Stimulated activated CD4-positive, alpha-beta T cell treated with anti-CD3 and anti-CD28 coated beads, Interleukin-12 subunit alpha, Interleukin-12 subunit beta, amount 100 ng/mL, for 4 hours (primary cell): ENCODE measurements around the gene CCDC197.

Experiments
- DNase-seq: peaks from one replicate; pipeline ENCODE4 v3.0.0-alpha.2; 2020

Gene CCDC197

DNA sequence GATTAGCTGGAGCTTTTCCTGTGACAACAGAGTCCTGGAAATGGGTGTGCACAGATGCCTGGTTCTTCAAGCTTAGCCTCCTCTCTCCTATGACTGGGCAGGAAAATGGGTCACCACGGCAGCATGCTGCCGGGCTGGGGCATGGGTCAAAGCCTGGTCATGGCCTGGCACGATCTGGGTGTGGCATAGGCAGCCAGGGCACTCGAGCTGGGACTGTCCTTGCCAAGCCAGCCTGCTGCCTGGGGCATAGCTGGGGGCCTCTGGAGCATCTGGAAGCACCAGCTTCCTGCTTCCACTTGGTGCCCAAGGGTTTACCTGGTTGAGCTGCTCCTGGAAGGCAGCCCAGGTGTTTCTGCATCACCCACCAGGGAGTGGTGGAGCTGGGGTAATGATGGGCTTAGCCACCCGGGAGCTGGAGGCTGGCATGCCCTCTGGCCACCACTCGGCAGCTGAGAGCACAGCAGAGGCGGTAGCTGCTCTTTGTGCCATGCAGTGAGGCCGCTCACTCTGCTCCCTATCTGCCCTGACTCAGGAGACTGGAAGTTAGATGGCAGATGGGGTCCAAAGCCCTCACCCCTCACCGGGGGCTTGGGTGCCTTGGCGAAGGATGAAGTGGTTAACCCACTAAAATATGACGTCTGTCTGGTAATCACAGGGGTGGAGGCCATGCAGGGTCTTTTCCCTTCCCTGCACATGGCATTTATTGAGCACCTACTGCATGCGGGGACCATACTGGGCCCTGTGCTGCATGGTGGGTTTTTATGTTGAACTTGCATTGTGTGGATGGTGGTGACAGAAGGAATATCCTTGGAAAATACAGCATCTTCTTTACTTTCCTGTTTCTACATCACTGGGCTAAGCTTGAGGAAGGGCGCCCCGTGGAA, 30.7 kb downstream of the CCDC197 start:
- DNase-seq, result no peak

DNA sequence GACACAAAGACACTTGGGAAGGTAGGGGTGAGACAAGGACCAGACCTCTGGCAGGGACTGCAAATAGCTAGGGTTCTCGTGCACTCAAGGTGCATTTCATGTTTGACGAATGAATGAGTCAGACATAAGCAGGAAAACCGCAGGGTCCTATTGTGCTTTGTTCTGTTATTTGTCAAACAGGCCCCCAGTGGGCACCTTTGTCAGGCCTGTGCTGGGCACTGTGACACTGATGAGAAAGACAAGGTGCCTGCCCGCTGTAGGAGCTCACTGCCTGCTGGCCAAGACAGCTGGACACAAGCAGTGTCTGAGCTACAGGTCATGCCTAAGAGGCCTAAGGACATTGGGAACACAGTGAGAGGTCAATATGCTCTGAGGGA, 31.3 kb downstream of the CCDC197 start:
- no peak for DNase-seq

DNA sequence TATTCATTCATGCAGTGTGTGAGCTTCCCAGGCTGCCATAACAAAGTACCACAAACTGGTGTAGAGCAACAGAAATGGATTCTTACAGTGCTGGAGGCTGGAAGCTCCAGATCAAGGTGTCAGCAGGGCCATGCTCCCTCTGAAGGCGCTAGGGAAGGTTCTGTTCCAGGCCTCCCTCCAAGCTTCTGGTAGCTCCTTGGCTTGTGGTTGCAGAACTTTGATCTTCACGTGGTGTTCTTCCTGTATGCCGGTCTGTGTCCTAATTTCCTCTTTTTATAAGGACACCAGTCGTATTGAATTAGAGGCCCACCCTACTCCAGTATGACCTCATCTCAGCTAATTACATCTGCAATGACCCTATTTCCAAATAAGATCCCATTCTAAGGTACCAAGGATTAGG, 32.2 kb downstream of the CCDC197 start:
- DNase-seq, result no peak

DNA sequence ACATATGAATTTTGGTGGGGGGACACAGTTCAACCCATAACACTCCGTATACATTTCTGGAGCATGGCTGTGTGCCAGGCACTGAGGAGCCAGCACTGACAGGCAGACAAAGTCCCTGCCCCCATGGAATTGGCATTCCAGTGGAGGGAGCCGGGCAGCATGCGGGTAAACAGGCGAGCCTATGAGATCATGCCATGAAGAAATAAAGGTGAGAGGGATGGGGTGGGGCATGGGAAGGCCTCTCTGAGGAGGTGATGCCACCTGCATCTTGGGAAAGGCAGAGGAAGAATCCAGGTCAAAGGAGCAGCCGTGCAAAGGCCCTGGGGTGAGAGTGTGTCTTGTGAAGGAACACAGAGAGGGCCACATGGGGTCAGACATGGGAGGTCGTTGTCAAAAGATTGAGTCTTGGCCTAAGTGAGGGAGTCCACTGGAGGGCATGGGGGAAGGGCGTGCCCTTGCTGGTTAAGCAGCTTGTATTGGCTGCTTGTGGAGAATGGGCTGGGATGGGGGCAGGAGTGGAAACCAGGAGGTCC, 32.6 kb downstream of the CCDC197 start:
- DNase-seq, result no peak

DNA sequence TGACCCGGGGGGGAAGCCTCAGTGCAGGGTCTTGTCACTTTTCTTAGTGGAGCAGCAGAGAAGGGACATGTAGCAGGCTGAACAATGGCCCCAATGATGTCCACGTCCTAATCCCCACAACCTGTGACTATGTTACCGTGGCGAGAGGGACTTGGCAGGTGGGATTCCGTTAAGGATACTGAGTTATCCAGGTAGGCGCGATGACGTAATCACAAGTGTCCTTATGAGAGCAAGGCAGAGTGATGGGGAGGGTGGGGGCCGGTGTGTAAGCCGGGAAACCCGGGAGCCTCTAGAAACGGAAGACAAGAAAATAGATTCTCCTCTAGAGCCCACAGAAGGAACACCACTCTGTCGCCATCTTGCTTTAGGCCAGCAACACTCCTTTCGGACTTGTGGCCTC, 33.5 kb downstream of the CCDC197 start:
- no peak for DNase-seq

DNA sequence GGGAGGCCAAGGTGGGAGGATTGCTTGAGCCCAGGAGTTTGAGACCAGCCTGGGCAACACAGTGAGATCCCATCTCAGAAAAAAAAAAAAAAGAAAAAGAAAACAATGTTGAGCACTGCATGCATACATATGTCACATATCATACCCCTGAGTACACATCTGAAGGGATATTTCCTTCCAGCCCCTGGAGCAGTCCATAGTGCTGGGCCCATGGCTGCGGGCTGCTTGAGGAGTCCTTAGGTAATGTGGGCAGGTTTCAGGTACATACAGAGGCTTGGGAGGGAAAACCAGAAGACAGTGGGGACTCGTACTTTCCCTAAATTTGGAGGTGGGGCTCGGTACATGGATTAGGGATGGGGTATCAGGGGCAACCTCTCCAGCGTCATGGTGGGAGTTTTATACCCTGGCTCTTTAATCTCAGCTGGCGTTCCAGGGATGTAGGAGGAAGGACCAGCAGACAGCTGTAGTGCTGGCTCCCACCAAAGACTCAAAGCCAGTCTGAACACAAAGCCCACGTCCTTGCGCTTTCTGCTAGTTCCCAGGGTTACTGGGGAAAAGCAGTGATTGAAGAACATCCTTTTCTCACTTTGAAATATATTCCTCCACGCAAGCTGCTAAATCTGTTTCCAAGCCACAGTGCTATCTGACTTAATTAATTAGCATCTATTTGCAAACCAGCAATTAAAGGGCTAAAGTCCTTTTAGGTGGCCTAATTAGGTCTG, 34.2 kb downstream of the CCDC197 start:
- DNase-seq, result no peak

DNA sequence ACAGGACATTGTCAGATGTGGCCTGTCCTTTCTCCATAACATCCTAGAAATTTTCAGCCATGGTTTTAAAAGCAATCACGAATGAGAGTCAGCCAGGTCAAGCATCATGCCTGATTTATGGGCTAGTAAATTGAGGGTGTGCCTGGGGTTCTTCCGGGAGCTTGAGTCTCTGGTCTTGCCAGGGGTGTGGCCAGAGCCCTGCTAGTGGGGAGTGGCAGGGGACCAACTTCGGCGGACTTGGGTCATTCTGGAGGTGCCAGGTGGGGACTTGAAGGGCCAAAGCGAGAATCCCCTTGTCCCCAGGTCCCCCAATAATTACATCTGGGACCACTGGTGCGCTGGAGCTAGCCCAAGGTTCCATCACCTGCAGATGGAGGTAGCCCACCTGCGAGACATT, 34.8 kb downstream of the CCDC197 start:
- DNase-seq, result no peak

DNA sequence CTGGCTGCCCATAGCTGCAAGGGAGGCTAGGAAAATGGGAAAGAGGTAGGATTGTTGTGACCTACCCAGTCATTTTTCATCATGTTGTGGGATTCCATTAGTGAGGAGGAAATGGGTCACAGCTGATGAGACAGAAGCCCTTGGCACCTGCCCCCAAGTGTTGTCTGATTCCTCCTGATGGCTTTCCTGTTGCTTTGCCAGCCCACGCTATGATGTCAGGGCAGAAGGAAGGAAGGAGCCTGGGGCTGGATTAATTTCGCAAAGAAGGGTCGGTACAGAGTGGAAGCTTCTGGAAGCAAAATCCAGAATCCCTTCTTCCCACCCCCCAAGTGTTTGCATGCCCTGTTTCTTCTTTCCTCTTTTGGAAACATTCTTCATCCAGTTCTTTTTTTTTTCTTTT, 37.8 kb downstream of the CCDC197 start:
- no peak for DNase-seq

DNA sequence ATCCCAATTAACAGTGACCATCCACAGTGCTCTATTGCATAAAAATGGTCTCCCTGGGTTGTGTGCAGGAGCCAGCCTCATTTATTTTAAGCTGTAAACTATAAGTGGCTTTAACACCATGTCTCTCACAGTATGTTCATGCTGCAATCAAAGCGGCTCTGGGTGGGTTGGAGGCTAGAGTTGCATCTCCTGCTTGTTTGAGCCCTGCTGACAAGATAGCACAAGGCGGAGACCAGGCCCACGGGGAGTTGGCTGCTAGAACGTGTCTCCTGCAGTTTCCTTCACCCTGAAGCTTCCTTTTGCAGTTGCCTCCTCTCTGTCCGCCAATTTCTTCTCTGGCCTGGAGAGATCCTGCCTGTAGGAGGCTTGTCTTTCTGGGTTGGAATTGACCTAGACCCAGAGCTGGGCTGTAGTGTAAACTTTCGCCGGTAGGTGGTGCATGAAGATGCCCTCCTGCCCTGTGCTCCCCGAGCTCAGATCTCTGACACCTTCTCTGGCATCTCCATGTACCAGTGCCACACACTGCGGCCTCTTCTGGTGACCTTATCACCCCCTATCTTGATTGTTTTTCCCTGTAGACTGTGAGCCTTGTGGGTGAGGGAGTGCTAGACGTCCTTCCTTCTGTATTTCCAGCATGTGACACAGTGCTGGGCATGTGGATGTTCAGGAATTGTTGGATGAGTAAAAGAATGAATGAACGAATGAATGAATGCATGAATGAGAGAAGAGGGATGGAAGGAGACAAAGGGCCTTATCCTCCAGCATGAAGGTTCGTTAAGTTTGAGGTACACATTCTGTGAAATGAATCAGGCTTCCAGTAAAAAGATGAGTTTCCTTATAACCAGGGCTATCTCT, 39.4 kb downstream of the CCDC197 start:
- DNase-seq, result peak; percentile 74

DNA sequence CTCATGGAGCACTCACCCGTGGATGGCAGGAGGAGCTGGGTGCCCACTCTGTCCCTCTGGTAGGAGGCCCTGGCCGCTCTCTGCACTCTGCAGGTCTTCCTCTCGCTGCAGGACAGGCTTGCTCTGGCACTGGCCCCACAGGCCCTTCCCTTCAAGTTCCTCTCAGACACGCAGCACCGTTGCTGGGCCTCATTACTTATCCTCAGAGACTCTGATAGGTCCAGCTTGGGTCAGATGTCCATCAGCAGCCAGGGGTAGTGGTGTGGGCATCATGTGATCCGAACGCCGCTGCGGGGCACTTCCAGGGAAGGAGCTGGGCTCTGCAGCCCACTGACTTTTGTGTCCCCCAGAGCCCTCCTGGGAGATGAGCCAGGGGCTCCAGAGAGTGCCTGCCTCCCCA, 40.9 kb downstream of the CCDC197 start:
- no peak for DNase-seq

DNA sequence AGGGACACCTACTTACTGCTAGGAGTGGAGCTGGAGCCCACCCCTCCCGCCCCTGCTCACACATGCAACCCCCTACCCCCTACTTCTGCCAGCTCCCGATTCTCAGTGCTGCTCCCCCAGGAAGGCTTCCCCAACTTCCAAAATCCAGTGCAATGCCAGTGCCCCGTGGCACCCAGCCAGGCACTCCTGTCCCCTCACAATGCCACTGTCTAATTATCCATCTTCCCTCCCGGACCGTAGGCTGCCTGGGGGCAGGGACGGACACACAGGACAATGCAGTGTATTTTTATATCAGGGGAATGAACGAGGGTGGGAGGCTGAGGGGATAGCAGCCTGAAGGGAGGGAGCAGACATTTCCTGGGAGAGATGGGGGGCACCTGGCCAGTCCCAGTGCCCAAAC, 41.4 kb downstream of the CCDC197 start:
- no peak for DNase-seq

DNA sequence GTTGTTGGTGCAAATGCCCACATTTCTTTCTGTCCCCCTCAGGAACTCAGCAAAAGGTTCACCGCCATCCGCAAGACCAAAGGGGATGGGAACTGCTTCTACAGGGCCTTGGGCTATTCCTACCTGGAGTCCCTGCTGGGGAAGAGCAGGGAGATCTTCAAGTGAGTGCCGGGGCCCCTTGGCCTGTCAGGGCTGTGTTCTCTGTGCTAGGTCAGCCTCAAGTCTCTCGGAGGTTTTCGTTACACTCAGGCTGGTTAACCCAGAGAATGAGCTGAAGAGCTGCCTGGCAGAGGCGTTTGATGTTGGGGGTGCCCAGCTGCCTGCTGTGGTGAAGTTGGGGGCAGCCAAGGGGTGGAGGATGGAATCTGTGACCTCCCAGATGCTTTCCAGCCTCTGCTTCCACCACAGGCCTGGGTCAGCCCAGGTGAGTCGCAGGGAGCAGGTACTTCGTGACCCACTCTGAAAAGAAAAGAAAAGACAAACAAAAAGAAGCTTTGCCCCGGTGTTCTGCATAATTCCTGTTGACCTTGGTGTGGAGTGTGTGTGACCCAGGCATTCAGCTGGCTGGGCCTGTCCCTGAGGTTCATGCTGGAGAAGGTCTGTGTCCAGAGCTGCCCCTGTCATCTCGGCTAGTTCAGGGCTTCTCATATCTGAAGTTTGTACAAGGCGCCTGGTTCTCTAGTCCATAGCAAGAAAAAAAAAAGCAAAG, 42.0 kb downstream of the CCDC197 start:
- no peak for DNase-seq

DNA sequence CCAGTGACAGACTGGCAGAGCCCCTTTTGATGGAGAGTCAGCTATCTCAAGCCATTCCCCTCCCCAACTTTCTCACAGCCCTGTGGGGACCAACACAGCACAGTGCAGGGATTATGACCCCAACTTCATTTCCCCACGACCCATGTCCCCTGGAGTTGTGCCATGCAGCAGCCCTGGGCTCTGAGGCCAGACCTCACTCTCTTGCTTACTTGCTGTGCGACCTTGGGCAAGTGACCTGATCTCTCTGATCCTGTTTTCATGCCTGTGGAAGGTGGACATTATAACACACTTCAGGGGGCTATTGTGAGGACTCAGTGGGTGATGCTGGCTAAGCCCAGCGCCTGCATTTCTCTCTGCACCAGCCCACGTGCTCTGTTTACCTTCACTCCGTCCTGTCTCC, 43.1 kb downstream of the CCDC197 start:
- DNase-seq, result no peak

DNA sequence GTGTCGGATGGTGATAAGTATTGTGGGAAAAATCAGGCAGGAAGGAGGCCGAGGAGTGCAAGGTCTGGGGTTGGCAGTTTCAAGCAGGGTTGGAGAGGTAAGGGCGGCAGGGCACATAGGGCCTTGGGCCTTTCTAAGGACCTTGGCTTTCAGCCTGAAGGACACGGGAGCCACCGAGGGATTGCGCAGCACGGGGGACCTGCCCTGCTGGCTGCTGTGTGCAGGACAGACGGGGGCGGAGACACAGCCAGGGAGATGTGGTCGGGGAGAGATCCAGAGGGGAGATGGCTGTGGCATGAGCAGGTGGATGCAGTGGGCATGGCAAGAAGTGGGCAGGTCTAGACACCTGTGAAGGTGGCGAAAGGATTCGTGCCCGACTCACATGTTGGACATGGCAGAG, 43.7 kb downstream of the CCDC197 start:
- DNase-seq, result no peak

DNA sequence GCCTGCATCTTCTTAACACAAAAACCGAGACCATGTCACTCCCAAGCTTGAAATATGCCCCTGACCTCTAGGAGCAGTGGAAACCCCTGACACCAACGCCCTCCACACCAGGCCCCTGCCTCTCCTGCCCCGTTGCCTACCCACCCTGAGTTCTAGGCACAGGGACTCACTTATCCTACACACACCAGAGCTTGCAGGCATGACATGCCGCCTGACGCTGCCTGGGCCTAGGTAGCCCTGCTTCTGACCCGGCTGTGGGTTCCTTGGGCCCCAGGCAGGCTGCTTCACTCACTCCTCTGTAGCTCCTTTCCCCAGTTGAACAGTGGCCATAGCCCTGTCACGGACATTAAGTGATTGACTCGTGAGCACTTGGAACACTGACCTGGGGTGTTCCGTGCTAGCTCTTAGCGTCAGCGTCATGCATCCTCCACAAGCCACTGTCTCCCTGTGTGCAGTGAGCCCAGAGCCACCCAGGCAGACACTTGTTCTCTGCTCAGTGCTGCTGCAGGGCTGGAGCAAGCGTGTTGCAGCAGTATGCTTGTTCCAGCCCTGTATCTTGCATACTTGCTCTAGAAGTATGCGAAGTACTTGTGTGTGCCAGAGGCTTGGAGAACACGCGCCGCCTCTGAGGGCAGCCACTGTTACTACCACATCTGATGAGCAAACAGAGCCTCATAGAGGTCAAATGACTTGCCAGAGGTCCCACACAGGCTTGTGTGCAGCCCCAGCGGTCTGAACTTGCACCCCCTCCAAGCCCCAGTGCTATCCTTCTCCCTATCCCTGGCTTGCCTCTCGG, 44.6 kb downstream of the CCDC197 start:
- DNase-seq, result no peak

DNA sequence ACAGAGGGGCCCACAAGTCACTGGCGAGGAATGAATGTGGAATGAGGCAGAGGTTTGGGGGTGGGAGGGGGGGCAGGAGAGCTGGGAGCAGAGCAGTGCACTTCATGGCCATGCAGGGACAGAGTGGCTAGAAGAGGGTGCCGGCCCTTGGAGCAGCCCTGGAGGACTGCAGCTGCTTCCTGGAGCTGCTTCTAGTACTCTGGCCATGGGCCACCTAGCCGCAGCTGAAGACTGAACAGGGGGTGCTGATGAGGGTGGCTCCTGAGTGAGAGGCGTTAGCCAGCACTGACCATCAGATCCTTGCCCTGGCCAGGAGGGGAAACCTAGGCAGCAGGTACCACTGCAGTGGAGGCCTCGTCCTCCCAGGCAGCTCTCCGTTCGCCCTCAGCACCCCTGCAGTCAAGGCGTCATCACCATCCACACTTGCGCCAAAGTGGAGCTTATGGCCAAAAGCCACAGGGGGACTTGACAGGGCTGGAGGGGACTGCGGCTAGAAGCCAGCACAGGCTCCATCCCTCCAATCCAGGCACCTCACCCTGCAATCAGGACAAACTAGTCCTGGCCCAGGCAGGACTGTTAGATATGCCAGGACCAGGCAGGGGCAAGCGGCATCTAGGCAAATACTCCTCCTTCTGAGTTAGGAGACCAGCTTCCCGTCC, 45.5 kb downstream of the CCDC197 start:
- no peak for DNase-seq

DNA sequence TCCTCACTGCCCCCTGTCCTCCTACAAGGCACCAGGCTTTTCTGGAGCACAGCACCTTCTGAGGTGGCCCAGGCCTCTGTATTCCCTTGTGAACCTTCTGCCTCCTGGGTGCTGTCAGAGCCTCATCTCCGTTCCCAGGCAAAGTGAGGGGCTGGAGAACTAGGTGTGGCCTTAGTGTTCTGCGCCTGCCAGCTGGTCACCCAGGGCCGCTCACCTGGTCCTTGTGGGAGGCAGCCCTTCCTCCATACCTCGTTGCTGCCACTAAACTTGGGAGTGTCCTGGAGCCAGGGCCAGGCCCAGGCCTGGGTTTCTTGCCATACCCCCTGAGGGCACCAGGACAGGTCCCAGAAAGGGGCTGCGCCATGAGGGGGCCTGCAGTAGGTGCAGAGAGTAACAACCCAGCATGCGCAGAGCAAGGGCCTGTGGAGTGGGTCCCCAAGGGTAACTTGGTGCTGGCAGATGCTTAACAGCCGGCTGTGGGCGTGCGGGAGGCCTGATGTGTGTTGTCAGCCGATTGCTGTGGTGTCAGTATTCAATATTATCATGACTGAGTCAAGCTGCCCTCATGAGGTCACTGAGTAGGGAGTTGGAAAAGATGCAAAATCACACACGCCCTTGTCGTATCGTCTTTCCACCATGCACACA, 46.1 kb downstream of the CCDC197 start:
- DNase-seq, result no peak

DNA sequence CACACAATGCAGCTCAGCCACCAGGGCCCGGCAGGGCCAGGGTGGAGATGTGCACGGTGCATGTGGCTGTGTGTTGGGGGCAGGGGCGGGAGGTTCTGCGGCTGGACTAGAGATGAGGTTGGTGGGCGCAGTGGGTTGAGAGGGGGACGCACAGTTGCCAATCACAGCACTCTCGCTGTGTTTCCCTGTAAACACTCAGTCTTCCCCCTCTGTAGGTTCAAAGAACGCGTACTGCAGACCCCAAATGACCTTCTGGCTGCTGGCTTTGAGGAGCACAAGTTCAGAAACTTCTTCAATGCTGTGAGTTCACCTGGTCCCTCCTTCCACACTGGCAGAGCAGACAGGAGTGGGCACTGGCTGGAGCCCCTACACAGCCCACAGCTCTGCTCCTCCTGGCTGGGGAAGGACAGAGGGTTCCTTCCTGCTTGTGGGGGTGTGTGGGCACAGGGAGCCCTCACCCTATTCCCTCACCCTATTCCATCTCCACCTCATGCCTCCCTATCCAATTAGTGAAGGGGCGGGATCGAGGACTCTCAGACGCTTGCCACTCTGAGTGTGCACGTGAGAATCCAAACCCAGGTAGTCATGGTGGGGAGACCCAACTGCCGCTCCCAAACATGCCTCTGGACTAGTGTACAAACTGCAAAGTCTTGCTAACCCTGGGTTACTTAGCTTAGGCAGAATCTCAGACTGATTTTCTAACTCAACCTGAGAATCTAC, 46.8 kb downstream of the CCDC197 start:
- no peak for DNase-seq

DNA sequence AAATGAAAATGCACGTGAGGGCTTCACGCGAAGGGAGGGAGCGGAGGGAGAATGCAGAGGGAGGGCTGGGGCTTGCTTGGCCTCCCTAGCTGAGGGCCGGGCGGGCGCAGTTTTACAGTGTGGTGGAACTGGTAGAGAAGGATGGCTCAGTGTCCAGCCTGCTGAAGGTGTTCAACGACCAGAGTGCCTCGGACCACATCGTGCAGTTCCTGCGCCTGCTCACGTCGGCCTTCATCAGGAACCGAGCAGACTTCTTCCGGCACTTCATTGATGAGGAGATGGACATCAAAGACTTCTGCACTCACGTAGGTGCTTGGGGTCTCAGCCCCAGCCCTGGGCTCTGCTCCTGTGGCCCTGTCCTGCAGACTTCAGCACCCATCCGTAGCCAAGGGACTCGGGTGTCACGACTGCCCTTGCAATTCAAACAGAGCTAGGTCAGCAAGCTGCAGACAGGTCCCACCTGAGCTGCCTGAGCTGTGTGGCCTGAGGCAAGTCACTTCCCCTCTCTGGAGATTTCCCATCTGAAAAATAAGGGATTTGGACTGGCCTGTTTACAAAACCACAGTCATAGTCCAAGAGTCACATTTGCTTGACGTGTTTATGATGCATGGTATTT, 47.5 kb downstream of the CCDC197 start:
- no peak for DNase-seq
